GM12801 (cell line): ENCODE results near the gene ADAP2.

Experiments
- CTCF ChIP-seq: IDR thresholded peaks from one replicate; pipeline ENCODE4 v1.5.1; 2011; ENCODE audit warnings: control low read depth; ENCODE audit not compliant: insufficient read length; ENCODE audit errors: extremely low read depth

Gene ADAP2

GRCh38 chr17:30996486-30996885 is 74.7 kb downstream of the ADAP2 start:
- TF ChIP-seq CTCF = no peak

GRCh38 chr17:30997270-30997669 is 75.5 kb downstream of the ADAP2 start:
- TF ChIP-seq CTCF = no peak

DNA sequence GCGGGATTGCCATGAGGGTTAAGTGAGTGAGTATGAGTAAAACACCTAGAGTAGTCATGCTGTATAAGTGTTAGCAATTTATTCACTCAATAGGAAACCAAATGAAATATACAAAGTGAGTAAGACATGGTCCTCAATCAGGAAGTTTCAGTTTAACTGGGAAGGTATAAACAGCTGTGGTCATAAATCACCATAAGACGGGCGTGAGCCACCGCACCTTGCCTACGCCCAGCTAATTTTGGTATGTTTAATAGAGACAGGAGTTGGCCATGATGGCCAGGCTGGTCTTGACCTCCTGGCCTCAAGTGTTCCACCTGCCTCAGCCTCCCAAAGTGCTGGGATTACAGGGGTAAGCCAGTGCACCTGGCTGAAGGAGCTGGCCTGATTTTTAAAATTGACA is 76.1 kb downstream of the ADAP2 start:
- TF ChIP-seq CTCF = no peak

DNA sequence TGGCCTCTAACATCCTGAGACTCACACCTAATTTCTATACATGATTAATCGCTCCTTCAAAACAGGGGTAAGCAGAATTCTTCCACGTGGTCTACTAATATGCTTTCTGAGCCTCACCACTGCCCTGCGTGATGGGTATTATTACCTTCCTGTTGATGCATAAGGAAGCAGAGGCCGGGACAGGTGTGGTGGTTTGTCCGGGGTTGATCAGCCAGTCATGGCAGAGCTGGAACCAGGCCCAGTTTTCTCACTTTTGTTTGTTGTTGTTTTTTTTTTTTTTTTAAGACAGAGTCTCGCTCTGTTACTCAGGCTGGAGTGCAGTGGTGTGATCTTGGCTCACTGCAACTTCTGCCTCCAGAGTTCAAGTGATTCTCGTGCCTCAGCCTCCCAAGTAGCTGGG is 80.3 kb downstream of the ADAP2 start:
- no peak for TF ChIP-seq CTCF

- no peak for TF ChIP-seq CTCF
These were observed 81.6 kb downstream of the ADAP2 start for GRCh38 chr17:31003225-31003866.

DNA sequence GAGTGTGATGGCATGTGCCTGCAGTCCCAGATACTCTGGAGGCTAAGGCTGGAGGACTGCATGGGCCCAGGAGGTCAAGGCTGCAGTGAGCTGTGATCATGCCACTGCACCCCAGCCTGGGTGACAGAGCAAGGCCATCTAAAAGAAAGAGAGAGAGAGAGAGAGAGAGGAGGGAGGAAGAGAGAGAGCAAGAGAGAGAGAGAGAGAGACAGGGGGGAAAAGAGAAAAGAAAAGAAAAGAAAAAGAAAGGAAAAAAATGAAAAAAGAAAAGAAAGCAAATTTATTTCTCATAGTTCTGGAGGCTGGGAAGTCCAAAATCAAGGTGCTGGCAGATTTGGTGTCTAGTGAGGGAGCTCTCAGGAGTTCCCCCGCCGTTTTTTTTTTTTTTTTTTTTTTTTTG is 82.4 kb downstream of the ADAP2 start:
- no peak for TF ChIP-seq CTCF

GRCh38 chr17:31007695-31008373 is 86.1 kb downstream of the ADAP2 start:
- TF ChIP-seq CTCF = no peak
